H9 (cell line): ENCODE measurements around the gene NONO. TPM values are rescaled to one million over a fixed set of nuclear protein-coding genes. Genes with fewer than 3 reads are reported as not detected.
"Not testable (repeated sequence)": the region's sequence is repeated elsewhere in the genome, so short reads cannot be mapped to it uniquely, and the experiment has no call there.

Experiments
- DNase-seq: peaks from one replicate; pipeline ENCODE4 v3.0.0-alpha.2; 2017
- H2AFZ ChIP-seq: one replicate; pipeline ENCODE4 v1.6.1; 2013; ENCODE audit warnings: mild to moderate bottlenecking, low read length, control low read depth, moderate library complexity
- H2AK5ac ChIP-seq: 2 replicates; pipeline ENCODE4 v1.6.1; 2013; ENCODE audit warnings: low read length, control low read depth, mixed read lengths; ENCODE audit not compliant: insufficient read length
- H2BK120ac ChIP-seq: one replicate; pipeline ENCODE4 v1.6.1; 2013; ENCODE audit warnings: low read depth, mild to moderate bottlenecking, low read length, control low read depth, inconsistent platforms; ENCODE audit not compliant: poor library complexity, severe bottlenecking
- H2BK12ac ChIP-seq: 2 replicates; pipeline ENCODE4 v1.6.1; 2013; ENCODE audit warnings: low read length, control low read depth, mixed read lengths, low read depth; ENCODE audit not compliant: insufficient read length
- H2BK15ac ChIP-seq: 2 replicates; pipeline ENCODE4 v1.6.1; 2013; ENCODE audit warnings: low read depth, low read length, control low read depth
- H2BK20ac ChIP-seq: one replicate; pipeline ENCODE4 v1.6.1; 2013; ENCODE audit warnings: low read depth, mild to moderate bottlenecking, low read length, control low read depth, inconsistent platforms; ENCODE audit not compliant: poor library complexity, severe bottlenecking
- H2BK5ac ChIP-seq: 2 replicates; pipeline ENCODE4 v1.6.1; 2013; ENCODE audit warnings: low read length, control low read depth, mixed read lengths; ENCODE audit not compliant: insufficient read length
- H3K14ac ChIP-seq: 2 replicates; pipeline ENCODE4 v1.6.1; 2013; ENCODE audit warnings: low read length, control low read depth; ENCODE audit not compliant: insufficient read depth
- H3K18ac ChIP-seq: 2 replicates; pipeline ENCODE4 v1.6.1; 2013; ENCODE audit warnings: low read depth, mild to moderate bottlenecking, mixed read lengths, low read length, control low read depth; ENCODE audit not compliant: insufficient read length
- H3K23ac ChIP-seq: 2 replicates; pipeline ENCODE4 v1.6.1; 2013; ENCODE audit warnings: low read length, control low read depth, mixed read lengths, low read depth; ENCODE audit not compliant: insufficient read length
- H3K23me2 ChIP-seq: 2 replicates; pipeline ENCODE4 v1.6.1; 2013; ENCODE audit warnings: low read depth, mild to moderate bottlenecking, mixed read lengths, low read length, control low read depth; ENCODE audit not compliant: insufficient read length, poor library complexity, severe bottlenecking
- H3K27ac ChIP-seq: 2 replicates; pipeline ENCODE4 v1.5.1; 2013; ENCODE audit warnings: low read length, control low read depth, mixed read lengths, low read depth; ENCODE audit not compliant: insufficient read length
- H3K27me3 ChIP-seq: 2 replicates; pipeline ENCODE4 v1.6.1; 2013; ENCODE audit warnings: low read length, control low read depth, inconsistent platforms; ENCODE audit not compliant: insufficient read depth
- H3K4ac ChIP-seq: 2 replicates; pipeline ENCODE4 v1.6.1; 2013; ENCODE audit warnings: low read depth, mild to moderate bottlenecking, control low read depth, inconsistent platforms, low read length, moderate library complexity
- H3K4me1 ChIP-seq: 2 replicates; pipeline ENCODE4 v1.6.1; 2013; ENCODE audit warnings: low read length, control low read depth, inconsistent platforms; ENCODE audit not compliant: insufficient read depth
- H3K4me2 ChIP-seq: 2 replicates; pipeline ENCODE4 v1.6.1; 2013; ENCODE audit warnings: low read length, control low read depth, mixed read lengths; ENCODE audit not compliant: insufficient read length, insufficient read depth
- H3K56ac ChIP-seq: 2 replicates; pipeline ENCODE4 v1.6.1; 2013; ENCODE audit warnings: low read depth, mild to moderate bottlenecking, mixed read lengths, low read length, control low read depth; ENCODE audit not compliant: insufficient read length
- H3K79me1 ChIP-seq: 2 replicates; pipeline ENCODE4 v1.6.1; 2013; ENCODE audit warnings: low read depth, mild to moderate bottlenecking, moderate library complexity, low read length, control low read depth, inconsistent platforms; ENCODE audit not compliant: insufficient read depth, poor library complexity, severe bottlenecking
- H3K79me2 ChIP-seq: 2 replicates; pipeline ENCODE4 v1.6.1; 2013; ENCODE audit warnings: low read length, control low read depth, inconsistent platforms; ENCODE audit not compliant: insufficient read depth
- H3K9ac ChIP-seq: 2 replicates; pipeline ENCODE4 v1.6.1; 2013; ENCODE audit warnings: low read length, control low read depth, mixed read lengths; ENCODE audit not compliant: insufficient read length; ENCODE audit errors: extremely low read depth
- H3K9me3 ChIP-seq: one replicate; pipeline ENCODE4 v1.6.1; 2013; ENCODE audit warnings: low read depth, low read length, inconsistent platforms; ENCODE audit not compliant: control insufficient read depth
- H3T11ph ChIP-seq: one replicate; pipeline ENCODE4 v1.6.1; 2013; ENCODE audit warnings: mild to moderate bottlenecking, low read length, control low read depth, inconsistent platforms
- H4K20me1 ChIP-seq: one replicate; pipeline ENCODE4 v1.6.1; 2013; ENCODE audit not compliant: control insufficient read depth, insufficient read length, insufficient read depth
- H4K5ac ChIP-seq: 2 replicates; pipeline ENCODE4 v1.6.1; 2013; ENCODE audit warnings: low read depth, mild to moderate bottlenecking, mixed read lengths, low read length, control low read depth; ENCODE audit not compliant: insufficient read length
- H4K8ac ChIP-seq: replicated peaks from 2 replicates; pipeline ENCODE4 v1.6.1; 2013; ENCODE audit warnings: low read length, control low read depth, mixed read lengths, low read depth; ENCODE audit not compliant: insufficient read length
- H4K91ac ChIP-seq: 2 replicates; pipeline ENCODE4 v1.6.1; 2013; ENCODE audit warnings: low read depth, mild to moderate bottlenecking, moderate library complexity, mixed read lengths, low read length, control low read depth; ENCODE audit not compliant: insufficient read length
- H3K27ac Mint-ChIP-seq, 3 experiments: 2 replicates in 2 of 3; 3 replicates in 1 of 3; pipeline ENCODE4 v1.8.0; 2020 to 2021; ENCODE audit warnings: mixed read lengths in 3 of 3, mild to moderate bottlenecking in 1 of 3, moderate library complexity in 1 of 3
- H3K27me3 Mint-ChIP-seq: 2 replicates; pipeline ENCODE4 v1.8.0; 2021; ENCODE audit warnings: low read depth, mild to moderate bottlenecking, moderate library complexity, mixed read lengths
- H3K36me3 Mint-ChIP-seq, 3 experiments: 2 replicates in 2 of 3; 3 replicates in 1 of 3; pipeline ENCODE4 v1.8.0; 2020 to 2021; ENCODE audit warnings: low read depth in 3 of 3, mixed read lengths in 3 of 3; ENCODE audit not compliant: insufficient read depth in 1 of 3
- H3K4me1 Mint-ChIP-seq, 2 experiments: 2 replicates each; pipeline ENCODE4 v1.8.0; 2020; ENCODE audit warnings: mixed read lengths in 2 of 2
- H3K4me3 Mint-ChIP-seq, 2 experiments: 2 replicates in 1 of 2; 3 replicates in 1 of 2; pipeline ENCODE4 v1.8.0; 2020 to 2021; ENCODE audit warnings: mild to moderate bottlenecking in 2 of 2, mixed read lengths in 2 of 2, moderate library complexity in 1 of 2
- H3K9me3 Mint-ChIP-seq, 2 experiments: 2 replicates in 1 of 2; 3 replicates in 1 of 2; pipeline ENCODE4 v1.8.0; 2020; ENCODE audit warnings: mild to moderate bottlenecking in 2 of 2, mixed read lengths in 2 of 2, moderate library complexity in 1 of 2
- WGBS: extraction: QIAGEN DNeasy Blood & Tissue Kit; methylation state at CpG from one replicate; pipeline ENCODE4 v1.1.7; 2013; ENCODE audit warnings: missing lambda C conversion rate, low lambda C conversion rate, mixed read lengths; ENCODE audit not compliant: insufficient read length; ENCODE audit errors: extremely low coverage; 5-methylcytosine and 5-hydroxymethylcytosine counted together
- total RNA-seq: library from RNA; stranded (reverse); gene quantifications from 2 replicates; pipeline ENCODE4 v1.2.1, GENCODE V29; 2021
- TF ChIP-seq, protein P1 (sequence below): fragments of 200-600 bp; sonication (generic); conservative IDR thresholded peaks from 3 replicates; pipeline ENCODE4 v1.8.0; 2021; ENCODE audit warnings: antibody characterized with exemption, mild to moderate bottlenecking

The NONO gene
- total RNA-seq, 1 experiment from 2014 or later, result 703 TPM

DNA sequence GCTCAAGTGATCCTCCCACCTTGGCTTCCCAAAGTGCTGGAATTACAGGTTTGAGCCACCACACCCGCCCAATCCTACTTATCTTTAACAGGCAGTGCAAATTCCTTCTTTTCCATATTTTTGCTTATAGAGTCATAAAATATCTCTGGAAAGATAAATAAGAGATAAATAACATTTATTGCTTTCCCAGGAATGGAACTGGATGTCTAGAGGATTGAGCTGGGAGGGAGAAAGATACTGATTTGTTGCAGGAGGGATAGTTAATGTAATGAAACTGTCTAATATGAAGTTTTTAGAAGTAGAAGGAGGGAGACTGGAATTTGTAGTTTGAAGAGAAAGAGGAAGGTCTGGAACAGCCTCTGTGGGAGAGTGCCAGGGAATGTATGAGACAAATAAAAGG lies 38.3 kb downstream of the NONO start:
- peaks cover 16 to 23% (median 21%) of the 10 kb centered on the region in 3 experiments for H3K36me3 Mint-ChIP-seq
- H3K79me1 ChIP-seq, result no peaks in the 10 kb centered on the region
- H3K18ac ChIP-seq, result no peak overlapping the region
- H3K27ac Mint-ChIP-seq, result no peak overlapping the region
- H2BK5ac ChIP-seq, result no peak overlapping the region
- no peaks in the 10 kb centered on the region for H3K23me2 ChIP-seq
- H2AFZ ChIP-seq, result no peak overlapping the region
- no peak overlapping the region for H3K56ac ChIP-seq
- TF ChIP-seq, protein P1, sequence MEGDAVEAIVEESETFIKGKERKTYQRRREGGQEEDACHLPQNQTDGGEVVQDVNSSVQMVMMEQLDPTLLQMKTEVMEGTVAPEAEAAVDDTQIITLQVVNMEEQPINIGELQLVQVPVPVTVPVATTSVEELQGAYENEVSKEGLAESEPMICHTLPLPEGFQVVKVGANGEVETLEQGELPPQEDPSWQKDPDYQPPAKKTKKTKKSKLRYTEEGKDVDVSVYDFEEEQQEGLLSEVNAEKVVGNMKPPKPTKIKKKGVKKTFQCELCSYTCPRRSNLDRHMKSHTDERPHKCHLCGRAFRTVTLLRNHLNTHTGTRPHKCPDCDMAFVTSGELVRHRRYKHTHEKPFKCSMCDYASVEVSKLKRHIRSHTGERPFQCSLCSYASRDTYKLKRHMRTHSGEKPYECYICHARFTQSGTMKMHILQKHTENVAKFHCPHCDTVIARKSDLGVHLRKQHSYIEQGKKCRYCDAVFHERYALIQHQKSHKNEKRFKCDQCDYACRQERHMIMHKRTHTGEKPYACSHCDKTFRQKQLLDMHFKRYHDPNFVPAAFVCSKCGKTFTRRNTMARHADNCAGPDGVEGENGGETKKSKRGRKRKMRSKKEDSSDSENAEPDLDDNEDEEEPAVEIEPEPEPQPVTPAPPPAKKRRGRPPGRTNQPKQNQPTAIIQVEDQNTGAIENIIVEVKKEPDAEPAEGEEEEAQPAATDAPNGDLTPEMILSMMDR, result no peak
- no peak overlapping the region for H3K27ac ChIP-seq
- no peak for DNase-seq
- no peaks in the 10 kb centered on the region for H3K27me3 ChIP-seq
- no peaks in the 10 kb centered on the region for H3K27me3 Mint-ChIP-seq
- H3K23ac ChIP-seq, result no peak overlapping the region
- no peak overlapping the region for H3T11ph ChIP-seq
- no peaks in the 10 kb centered on the region for H3K4me1 Mint-ChIP-seq
- H3K4me2 ChIP-seq, result no peak overlapping the region
- no peak overlapping the region for H3K14ac ChIP-seq
- H3K9me3 ChIP-seq, result peaks cover 6% of the 10 kb centered on the region
- no peaks in the 10 kb centered on the region for H3K4me1 ChIP-seq
- H3K4ac ChIP-seq, result no peak overlapping the region
- H3K4me3 Mint-ChIP-seq, result no peak overlapping the region
- H4K91ac ChIP-seq, result no peak overlapping the region
- no peaks in the 10 kb centered on the region for H3K79me2 ChIP-seq
- H2AK5ac ChIP-seq, result no peak overlapping the region
- H2BK15ac ChIP-seq, result no peak overlapping the region
- H3K9me3 Mint-ChIP-seq, result peaks cover 39 to 41% of the 10 kb centered on the region in 2 experiments
- no peak overlapping the region for H2BK120ac ChIP-seq
- H4K8ac ChIP-seq, result no peak overlapping the region
- WGBS, result no CpG with 5 or more reads among the region's 1 CpG
- H2BK20ac ChIP-seq, result no peak overlapping the region
- H2BK12ac ChIP-seq, result no peak overlapping the region
- H3K9ac ChIP-seq, result no peak overlapping the region
- H4K5ac ChIP-seq, result no peak overlapping the region
- H4K20me1 ChIP-seq, result no peaks in the 10 kb centered on the region

DNA sequence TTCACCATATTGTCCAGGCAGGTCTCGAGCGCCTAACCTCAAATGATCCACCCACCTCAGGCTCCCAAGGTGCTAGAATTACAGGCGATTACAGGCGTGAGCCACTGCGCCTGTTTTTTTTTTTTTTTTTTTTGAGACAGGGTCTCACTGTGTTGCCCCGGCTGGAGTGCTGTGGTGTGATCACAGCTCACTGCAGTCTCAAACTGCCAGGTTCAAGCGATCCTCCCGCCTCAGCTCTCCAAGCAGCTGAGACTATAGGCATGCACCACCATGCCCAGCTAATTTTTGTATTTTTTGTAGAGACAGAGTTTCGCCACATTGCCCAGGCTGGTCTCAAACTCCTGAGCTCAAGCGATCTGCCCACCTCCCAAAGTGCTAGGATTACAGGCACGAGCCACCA lies 41.0 kb downstream of the NONO start:
- H3K27ac Mint-ChIP-seq, H3K79me2 ChIP-seq, H3K27me3 ChIP-seq, H3K23ac ChIP-seq, H3K56ac ChIP-seq, H2AK5ac ChIP-seq, H2BK12ac ChIP-seq, H3K9me3 ChIP-seq, DNase-seq, H3K14ac ChIP-seq, H3K4me1 ChIP-seq, H3K27me3 Mint-ChIP-seq, H2BK20ac ChIP-seq, H3K18ac ChIP-seq, H4K5ac ChIP-seq, H2BK120ac ChIP-seq, H3K23me2 ChIP-seq, H3K27ac ChIP-seq, H3K9ac ChIP-seq, H3T11ph ChIP-seq, H4K8ac ChIP-seq, H3K4me2 ChIP-seq, H4K91ac ChIP-seq, H3K4me3 Mint-ChIP-seq, H4K20me1 ChIP-seq, H2BK5ac ChIP-seq, H3K79me1 ChIP-seq, H2AFZ ChIP-seq, H3K4ac ChIP-seq, H3K4me1 Mint-ChIP-seq, H2BK15ac ChIP-seq: not testable (repeated sequence)
- Mint-ChIP-seq H3K36me3 (peaks cover 20 to 30% (median 30%) of the 10 kb centered on the region in 3 experiments), H3K9me3 (peaks cover 51 to 57% of the 10 kb centered on the region in 2 experiments)
- no CpG with 5 or more reads among the region's 11 CpGs for WGBS
